GM23338 (cell line): ENCODE results near the gene NGDN. TPM values are rescaled to one million over a fixed set of nuclear protein-coding genes. Genes with fewer than 3 reads are reported as not detected.

ENCODE experiments used
- ATAC-seq: fragments of 200-7000 bp; cut with Tn5 transposase; 3 replicates; pipeline ENCODE4 v1.9.1; 2020
- DNase-seq: peaks from one replicate; pipeline ENCODE4 v3.0.0-alpha.2; 2015; ENCODE audit warnings: low spot score
- H2AFZ ChIP-seq: fragments of 200-600 bp; sonication (generic); 2 replicates; pipeline ENCODE4 v1.8.0; 2016; ENCODE audit warnings: antibody characterized with exemption, mild to moderate bottlenecking, moderate library complexity
- H3F3A ChIP-seq: fragments of 200-600 bp; sonication (generic); replicated peaks from 2 replicates; pipeline ENCODE4 v1.8.0; 2017; ENCODE audit warnings: antibody characterized with exemption, mixed run types, low read depth
- H3K27ac ChIP-seq: fragments of 200-600 bp; sonication (generic); 2 replicates; pipeline ENCODE4 v1.6.1; 2016; ENCODE audit warnings: low read depth
- H3K27me3 ChIP-seq: fragments of 200-600 bp; sonication (generic); 2 replicates; pipeline ENCODE4 v1.8.0; 2016; ENCODE audit warnings: mild to moderate bottlenecking, mixed run types, moderate library complexity; ENCODE audit not compliant: insufficient read depth
- H3K36me3 ChIP-seq: fragments of 200-600 bp; sonication (generic); 2 replicates; pipeline ENCODE4 v1.8.0; 2016; ENCODE audit warnings: mild to moderate bottlenecking; ENCODE audit not compliant: insufficient read depth
- H3K4me1 ChIP-seq: fragments of 200-600 bp; sonication (generic); 2 replicates; pipeline ENCODE4 v1.8.0; 2016; ENCODE audit warnings: mild to moderate bottlenecking, moderate library complexity; ENCODE audit not compliant: insufficient read depth
- H3K4me2 ChIP-seq: fragments of 200-600 bp; sonication (generic); 2 replicates; pipeline ENCODE4 v1.7.1; 2017; ENCODE audit warnings: mixed run types
- H3K4me3 ChIP-seq: fragments of 200-600 bp; sonication (generic); 2 replicates; pipeline ENCODE4 v1.6.1; 2016; ENCODE audit warnings: mixed run types
- H3K79me2 ChIP-seq: fragments of 200-600 bp; sonication (generic); replicated peaks from 2 replicates; pipeline ENCODE4 v1.8.0; 2017; ENCODE audit warnings: mild to moderate bottlenecking; ENCODE audit not compliant: insufficient read depth
- H3K9me2 ChIP-seq: fragments of 200-600 bp; sonication (generic); 2 replicates; pipeline ENCODE4 v1.8.0; 2017; ENCODE audit not compliant: insufficient read depth
- H4K20me1 ChIP-seq: fragments of 200-600 bp; sonication (generic); replicated peaks from 2 replicates; pipeline ENCODE4 v1.8.0; 2017; ENCODE audit warnings: mild to moderate bottlenecking; ENCODE audit not compliant: insufficient read depth
- H3K27ac Mint-ChIP-seq: 2 replicates; pipeline ENCODE4 v1.8.0; 2020; ENCODE audit warnings: inconsistent platforms, mild to moderate bottlenecking, moderate library complexity, mixed read lengths
- H3K27me3 Mint-ChIP-seq: 3 replicates; pipeline ENCODE4 v1.8.0; 2022; ENCODE audit warnings: low read depth, mild to moderate bottlenecking, moderate library complexity, mixed read lengths, inconsistent platforms; ENCODE audit not compliant: insufficient read depth, poor library complexity
- H3K36me3 Mint-ChIP-seq: 3 replicates; pipeline ENCODE4 v1.8.0; 2021; ENCODE audit warnings: low read depth, mild to moderate bottlenecking, inconsistent platforms, moderate library complexity, mixed read lengths
- H3K4me1 Mint-ChIP-seq: 3 replicates; pipeline ENCODE4 v1.8.0; 2020; ENCODE audit warnings: mild to moderate bottlenecking, inconsistent platforms, mixed read lengths
- H3K4me3 Mint-ChIP-seq: 3 replicates; pipeline ENCODE4 v1.8.0; 2021; ENCODE audit warnings: moderate library complexity, mild to moderate bottlenecking, inconsistent platforms, mixed read lengths
- H3K9me3 Mint-ChIP-seq: 3 replicates; pipeline ENCODE4 v1.8.0; 2020; ENCODE audit warnings: moderate library complexity, mild to moderate bottlenecking, inconsistent platforms, mixed read lengths
- CREB1 ChIP-seq: fragments of 250-450 bp; sonication (Bioruptor Pico); IDR thresholded peaks from 2 replicates; pipeline ENCODE4 v1.5.0; 2020; ENCODE audit warnings: low read depth, mild to moderate bottlenecking, moderate library complexity
- ETS1 ChIP-seq: IDR thresholded peaks from 2 replicates; pipeline ENCODE4 v1.6.1; 2016; ENCODE audit warnings: antibody characterized with exemption
- JUNB ChIP-seq: IDR thresholded peaks from one replicate; pipeline ENCODE4 v1.6.1; 2016; ENCODE audit warnings: antibody characterized with exemption; ENCODE audit not compliant: unreplicated experiment
- NANOG ChIP-seq: IDR thresholded peaks from 2 replicates; pipeline ENCODE4 v1.6.1; 2016; ENCODE audit warnings: antibody characterized with exemption, borderline replicate concordance
- POLR2AphosphoS5 ChIP-seq: IDR thresholded peaks from 2 replicates; pipeline ENCODE4 v1.6.1; 2016; ENCODE audit warnings: antibody characterized with exemption, low read depth
- REST ChIP-seq: IDR thresholded peaks from one replicate; pipeline ENCODE4 v1.6.1; 2018; ENCODE audit warnings: antibody characterized with exemption; ENCODE audit not compliant: unreplicated experiment
- STAT1 ChIP-seq: IDR thresholded peaks from one replicate; pipeline ENCODE4 v1.6.1; 2016; ENCODE audit warnings: antibody characterized with exemption; ENCODE audit not compliant: unreplicated experiment
- ZNF114 ChIP-seq: fragments of 250-450 bp; sonication (Bioruptor Pico); IDR thresholded peaks from 2 replicates; pipeline ENCODE4 v1.5.0; 2020; ENCODE audit warnings: mild to moderate bottlenecking, moderate library complexity
- ZNF462 ChIP-seq: fragments of 250-450 bp; sonication (Bioruptor Pico); IDR thresholded peaks from 2 replicates; pipeline ENCODE4 v1.5.0; 2020; ENCODE audit warnings: mild to moderate bottlenecking, moderate library complexity
- polyA plus RNA-seq: library from polyadenylated mRNA; unstranded; fragments of >200 nt; fragmentation: Nextera tagmentation; extraction: Ambion mirVana; gene quantifications from 2 replicates; pipeline ENCODE4 v1.2.1, GENCODE V29; 2016
- total RNA-seq: library from RNA; depleted of rRNA; stranded (reverse); fragments of >200 nt; shearing (Covaris generic); gene quantifications from 2 replicates; pipeline ENCODE4 v1.2.3, GENCODE V29; 2014

Gene NGDN
- total and polyA plus RNA-seq, 2 experiments from 2014 or later, result 48.6 to 90.8 TPM

- Mint-ChIP-seq H3K4me3 (no peak overlapping the region), H3K9me3 (no peaks in the 10 kb centered on the region), H3K27me3 (peaks cover 8% of the 10 kb centered on the region), H3K36me3 (no peaks in the 10 kb centered on the region), H3K4me1 (peaks cover 14% of the 10 kb centered on the region), H3K27ac (no peak overlapping the region)
- TF ChIP-seq ZNF114 (CRISPR knock-in tag), result no peak
- no peak for TF ChIP-seq ETS1
- TF ChIP-seq POLR2AphosphoS5, result no peak
- TF ChIP-seq CREB1 (CRISPR knock-in tag), result no peak
- no peak for TF ChIP-seq JUNB
- TF ChIP-seq NANOG, result no peak
- TF ChIP-seq ZNF462 (CRISPR knock-in tag), result no peak
- no peak for TF ChIP-seq REST
- no peak for TF ChIP-seq STAT1
- no peak overlapping the region for H2AFZ ChIP-seq
- H3K4me1 ChIP-seq, result peaks cover 12% of the 10 kb centered on the region; the same call in 1 of the 2 replicates
- H3K9me2 ChIP-seq, result no peaks in the 10 kb centered on the region
- H3K36me3 ChIP-seq, result no peaks in the 10 kb centered on the region
- DNase-seq, result no peak
- no peak overlapping the region for H3K27ac ChIP-seq
- no peak overlapping the region for H3K4me3 ChIP-seq
- H3F3A ChIP-seq, result no peaks in the 10 kb centered on the region
- ATAC-seq, result no peak
- H3K79me2 ChIP-seq, result no peaks in the 10 kb centered on the region
- H3K4me2 ChIP-seq, result 0 out of 2 replicates have a peak overlapping the region, but pooled peaks have one; percentile 10
- H3K27me3 ChIP-seq, result no peaks in the 10 kb centered on the region
- no peaks in the 10 kb centered on the region for H4K20me1 ChIP-seq
Observed at GRCh38 chr14:23449314-23449713, 20.2 kb upstream of the NGDN start.
